Pancreas (tissue), 10 donors: Measurements from ENCODE around the gene SEMA6B. TPM values are rescaled to one million over a fixed set of nuclear protein-coding genes. Genes with fewer than 3 reads are reported as not detected.

ENCODE experiments used
- ATAC-seq, 4 donors: fragments of 200-7000 bp; cut with Tn5 transposase; one replicate each; pipeline versions ENCODE4 v1.8.0 to v1.9.1; 2020; ENCODE audit warnings: mild to moderate bottlenecking in 4 of 4, moderate library complexity in 4 of 4
- DNase-seq, 6 donors: peaks; one replicate each; pipeline ENCODE4 v3.0.0-alpha.2; 2020
- FAIRE-seq: peaks from 2 replicates; lab custom pipeline; 2012; peaks lifted over from hg19 to GRCh38; lab: Jason Lieb, UNC
- H3K27ac ChIP-seq, 4 donors: fragments of 200-600 bp; sonication (generic); 1 replicate in 3 of 4; 2 replicates in 1 of 4; pipeline versions ENCODE4 v1.5.0 to v1.8.0; 2020
- H3K27me3 ChIP-seq, 4 donors: fragments of 200-600 bp; one replicate each; pipeline ENCODE4 v1.8.0; 2021
- H3K36me3 ChIP-seq, 3 donors: fragments of 200-600 bp; sonication (generic) in 1 of 3; one replicate each; pipeline versions ENCODE4 v1.5.0 to v1.8.0; 2020 to 2021
- H3K4me1 ChIP-seq, 3 donors: fragments of 200-600 bp; one replicate each; pipeline ENCODE4 v1.8.0; 2021
- H3K4me3 ChIP-seq, 4 donors: fragments of 200-600 bp; sonication (generic) in 2 of 4; one replicate each; pipeline versions ENCODE4 v1.5.0 to v1.8.0; 2020 to 2021
- H3K9me3 ChIP-seq, 4 donors: fragments of 200-600 bp; one replicate each; pipeline ENCODE4 v1.8.0; 2021
- WGBS, 2 donors: extraction: QIAGEN DNeasy Blood & Tissue Kit; methylation state at CpG; one replicate each; pipeline ENCODE4 v1.1.7; 2013; 5-methylcytosine and 5-hydroxymethylcytosine counted together
- intact Hi-C, 3 donors: fragments of 100-400 bp; cut with DNase I; formaldehyde crosslinking; loops; one replicate each; pipeline versions ENCODE4 v1.11.1 to v1.14.2; 2022
- polyA plus RNA-seq, 2 donors: library from polyadenylated mRNA; stranded (reverse); fragments of 200-250 nt; gene quantifications; one replicate each; pipeline ENCODE4 v1.2.3, GENCODE V29; 2013
- total RNA-seq, 6 donors: library from RNA; stranded (reverse); fragmentation: NEBNext Ultra II Directional in 4 of 6; extraction: Animal tissue kit (Norgen Biotek cat#: 25700) in 4 of 6; gene quantifications; one replicate each; pipeline versions ENCODE4 v1.2.1 to v1.2.4, GENCODE V29; 2021 to 2023
- TF ChIP-seq, protein P1 (sequence below), 4 donors: fragments of 200-600 bp; sonication (generic) in 3 of 4; IDR thresholded peaks; one replicate each; pipeline versions ENCODE4 v1.5.0 to v1.8.0; 2021; ENCODE audit warnings: antibody characterized with exemption in 4 of 4
- donor health status: healthy with polysubstance abuse.
- donor health status: DM: no; HTN: no; CAD: no; lungs with moderate emphysema.
- donor health status: DM: no; HTN: no; CAD: no.
- donor health status: control.
- donor health status: control.
- donor health status: Bipolar disorder and iron deficiency.
- donor health status: DM: yes; HTN: yes; CAD: no.
- donor health status: DM: no; HTN: no; CAD: no.
- donor health status: DM: no; HTN: no; CAD: no.
- donor health status: DM: yes; HTN: yes; CAD: no.

Gene SEMA6B
- total and polyA plus RNA-seq, 8 donors: 2.2 to 4.7 (median 3.5) TPM

GRCh38 chr19:4525563-4526002 is 33.9 kb downstream of the SEMA6B start:
- 84 to 90% methylated on average over 23 of the region's 23 CpGs for WGBS, 2 donors
- H3K36me3 ChIP-seq: no peaks in the 10 kb centered on the region
- no peak overlapping the region for H3K27ac ChIP-seq
- ATAC-seq (no peak), FAIRE-seq (no peak), DNase-seq (peak in 1 of 6 donors; percentile 54)
- H3K4me3 ChIP-seq: no peak overlapping the region
- no peaks in the 10 kb centered on the region for H3K27me3 ChIP-seq
- no peaks in the 10 kb centered on the region for H3K9me3 ChIP-seq
- TF ChIP-seq, protein P1, sequence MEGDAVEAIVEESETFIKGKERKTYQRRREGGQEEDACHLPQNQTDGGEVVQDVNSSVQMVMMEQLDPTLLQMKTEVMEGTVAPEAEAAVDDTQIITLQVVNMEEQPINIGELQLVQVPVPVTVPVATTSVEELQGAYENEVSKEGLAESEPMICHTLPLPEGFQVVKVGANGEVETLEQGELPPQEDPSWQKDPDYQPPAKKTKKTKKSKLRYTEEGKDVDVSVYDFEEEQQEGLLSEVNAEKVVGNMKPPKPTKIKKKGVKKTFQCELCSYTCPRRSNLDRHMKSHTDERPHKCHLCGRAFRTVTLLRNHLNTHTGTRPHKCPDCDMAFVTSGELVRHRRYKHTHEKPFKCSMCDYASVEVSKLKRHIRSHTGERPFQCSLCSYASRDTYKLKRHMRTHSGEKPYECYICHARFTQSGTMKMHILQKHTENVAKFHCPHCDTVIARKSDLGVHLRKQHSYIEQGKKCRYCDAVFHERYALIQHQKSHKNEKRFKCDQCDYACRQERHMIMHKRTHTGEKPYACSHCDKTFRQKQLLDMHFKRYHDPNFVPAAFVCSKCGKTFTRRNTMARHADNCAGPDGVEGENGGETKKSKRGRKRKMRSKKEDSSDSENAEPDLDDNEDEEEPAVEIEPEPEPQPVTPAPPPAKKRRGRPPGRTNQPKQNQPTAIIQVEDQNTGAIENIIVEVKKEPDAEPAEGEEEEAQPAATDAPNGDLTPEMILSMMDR (IDR thresholded peaks at IDR 0.05): no peak
- H3K4me1 ChIP-seq: no peaks in the 10 kb centered on the region
- intact Hi-C loops: no loop called here

DNA sequence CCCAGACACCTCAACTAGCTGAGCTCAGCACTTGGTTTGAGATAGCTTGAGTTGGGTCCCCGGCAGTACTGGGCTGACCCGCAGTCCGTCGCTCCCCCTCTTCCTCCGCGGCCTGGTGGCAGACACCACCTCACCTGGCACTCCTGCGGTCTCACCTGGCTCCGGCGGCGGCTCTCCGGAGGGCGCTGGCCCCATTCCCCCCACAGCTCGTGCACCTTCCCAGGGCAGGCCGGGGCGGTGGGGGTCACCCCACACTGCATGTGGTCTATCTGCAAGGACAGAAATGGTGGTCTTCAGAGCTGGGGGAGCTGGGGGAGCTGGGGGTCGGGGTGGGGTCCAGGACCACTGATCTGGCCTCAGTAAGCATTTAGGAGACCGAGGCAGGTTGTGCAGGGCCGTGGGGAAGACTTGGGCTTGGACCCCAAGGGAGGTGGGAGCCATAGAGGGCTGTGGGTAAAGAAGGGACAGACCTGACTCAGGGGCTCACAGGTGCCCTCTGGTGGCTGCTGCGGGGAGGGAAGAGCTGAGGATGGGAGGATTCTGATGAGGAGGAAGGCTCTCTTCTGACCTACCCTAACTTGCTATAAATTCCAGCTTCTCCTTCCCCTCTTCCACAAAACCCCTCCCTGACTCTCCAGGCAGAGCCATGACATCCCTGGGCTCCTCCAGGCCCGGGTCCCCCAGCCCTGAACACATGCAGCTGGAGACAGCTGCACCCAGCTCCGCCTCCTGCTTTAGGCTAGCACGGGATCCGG is 34.5 kb downstream of the SEMA6B start:
- DNase-seq (peak in 4 of 6 donors; percentile 59 to 83 (median 72)), ATAC-seq (peak; percentile 36 to 77 (median 69)), FAIRE-seq (no peak)
- no peaks in the 10 kb centered on the region for H3K36me3 ChIP-seq
- no peak overlapping the region for H3K27ac ChIP-seq
- H3K4me3 ChIP-seq: no peak overlapping the region
- WGBS, 2 donors: 80 to 88% methylated on average over 22 to 23 of the region's 23 CpGs
- no peaks in the 10 kb centered on the region for H3K9me3 ChIP-seq
- intact Hi-C loops: no loop called here
- TF ChIP-seq, protein P1 (IDR thresholded peaks at IDR 0.05): peak; percentile 37 to 59 (median 56)
- no peaks in the 10 kb centered on the region for H3K4me1 ChIP-seq
- no peaks in the 10 kb centered on the region for H3K27me3 ChIP-seq

GRCh38 chr19:4523306-4524110 is 36.0 kb downstream of the SEMA6B start:
- WGBS, 2 donors: 83% methylated on average over 53 of the region's 53 CpGs
- Histone ChIP-seq H3K27ac (no peak overlapping the region), H3K27me3 (no peaks in the 10 kb centered on the region), H3K9me3 (no peaks in the 10 kb centered on the region), H3K4me1 (no peaks in the 10 kb centered on the region), H3K4me3 (no peak overlapping the region), H3K36me3 (no peaks in the 10 kb centered on the region)
- intact Hi-C loops: no loop called here
- DNase-seq: peak in 4 of 6 donors; percentile 48 to 78 (median 65)
- peak in 2 of 4 donors; percentile 20 to 36 for ATAC-seq
- TF ChIP-seq, protein P1 (IDR thresholded peaks at IDR 0.05): peak in 3 of 4 donors; percentile 23 to 48 (median 38)
- no peak for FAIRE-seq

GRCh38 chr19:4522291-4523002 is 37.0 kb downstream of the SEMA6B start:
- Histone ChIP-seq H3K27ac (no peak overlapping the region), H3K4me3 (no peak overlapping the region), H3K36me3 (no peaks in the 10 kb centered on the region), H3K27me3 (no peaks in the 10 kb centered on the region), H3K4me1 (no peaks in the 10 kb centered on the region), H3K9me3 (no peaks in the 10 kb centered on the region)
- TF ChIP-seq, protein P1 (IDR thresholded peaks at IDR 0.05): no peak
- WGBS, 2 donors: 94% methylated on average over 15 of the region's 15 CpGs
- intact Hi-C loops: no loop called here
- no peak for DNase-seq
- no peak for FAIRE-seq
- no peak for ATAC-seq
